Prostate gland (tissue), 2 donors: ENCODE results near the gene LUC7L3. TPM values are rescaled to one million over a fixed set of nuclear protein-coding genes. Genes with fewer than 3 reads are reported as not detected.

Experiments used
- DNase-seq: peaks from one replicate; pipeline ENCODE4 v3.0.0-alpha.2; 2019; ENCODE audit warnings: low spot score
- H3K27ac ChIP-seq, 2 donors: fragments of 200-600 bp; sonication (generic); 2 replicates each; pipeline ENCODE4 v1.5.1; 2017 to 2019
- H3K27me3 ChIP-seq: fragments of 200-600 bp; sonication (generic); replicated peaks from 2 replicates; pipeline ENCODE4 v1.5.1; 2019; ENCODE audit not compliant: insufficient read depth
- H3K36me3 ChIP-seq, 2 donors: fragments of 200-600 bp; sonication (generic); 1 replicate in 1 of 2; 2 replicates in 1 of 2; pipeline versions ENCODE4 v1.5.1 to v1.8.1; 2017 to 2019
- H3K4me1 ChIP-seq: fragments of 200-600 bp; sonication (generic); replicated peaks from 2 replicates; pipeline ENCODE4 v1.5.1; 2019
- H3K4me3 ChIP-seq, 2 donors: fragments of 200-600 bp; sonication (generic); 2 replicates each; pipeline ENCODE4 v1.5.1; 2017 to 2019
- H3K9me3 ChIP-seq: fragments of 200-600 bp; sonication (generic); 2 replicates; pipeline ENCODE4 v1.5.1; 2017
- POLR2A ChIP-seq: fragments of 450-650 bp; IDR thresholded peaks from one replicate; pipeline ENCODE4 v1.6.1; 2016; ENCODE audit warnings: antibody characterized with exemption, mild to moderate bottlenecking
- POLR2AphosphoS5 ChIP-seq: sonication (generic); formaldehyde crosslinking; IDR thresholded peaks from one replicate; pipeline ENCODE4 v1.6.1; 2017; ENCODE audit warnings: antibody characterized with exemption
- WGBS: methylation state at CpG from one replicate; pipeline ENCODE4 v1.1.5; 2018; 5-methylcytosine and 5-hydroxymethylcytosine counted together
- intact Hi-C: fragments of 100-400 bp; cut with DNase I; formaldehyde crosslinking; loops from one replicate; pipeline ENCODE4 v1.14.2; 2022
- total RNA-seq, 2 donors: library from RNA; depleted of rRNA; stranded (reverse); fragments of >200 nt; gene quantifications; one replicate each; pipeline ENCODE4 v1.1.0, GENCODE V29; 2016
- TF ChIP-seq, protein P1 (sequence below), 4 experiments: fragments of 200-600 bp in 2 of 4; fragments of 450-650 bp in 2 of 4; sonication (generic) in 2 of 4; IDR thresholded peaks; 1 replicate in 3 of 4; 2 replicates in 1 of 4; pipeline ENCODE4 v1.5.1; 2016 to 2019; ENCODE audit warnings: antibody characterized with exemption in 4 of 4, mild to moderate bottlenecking in 2 of 4, moderate library complexity in 2 of 4

The LUC7L3 gene
- total RNA-seq, 2 donors from 2014 or later: 45.4 to 234 TPM

DNA sequence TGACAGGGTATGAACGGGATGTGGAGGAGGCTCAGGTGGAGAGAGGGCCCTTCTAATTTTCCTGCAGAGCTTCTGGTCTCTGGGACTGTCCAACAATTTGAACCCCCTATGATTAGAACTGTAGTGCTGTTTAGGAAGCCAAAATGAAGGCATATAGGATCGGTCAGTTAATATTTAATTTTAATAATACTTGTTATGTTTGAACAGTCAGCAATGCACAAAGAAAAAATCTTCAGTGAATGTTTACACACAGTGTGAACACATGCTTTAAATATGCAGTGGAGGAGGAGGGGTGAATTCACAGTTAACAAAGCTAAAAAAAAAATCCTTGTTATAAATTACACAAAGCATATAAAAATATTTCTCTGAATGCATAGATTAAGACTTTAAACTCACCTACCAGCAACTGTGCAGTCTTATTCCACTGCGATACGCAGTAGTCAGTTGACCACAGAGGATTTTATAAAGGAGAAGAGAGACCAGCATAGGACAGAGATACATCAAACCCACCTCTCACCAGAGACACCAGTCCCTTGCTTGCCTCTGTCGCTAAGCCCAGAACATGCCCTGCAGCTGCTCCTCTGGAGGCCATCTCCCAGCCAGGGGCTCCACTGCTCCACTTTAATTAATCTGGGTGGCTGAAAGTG lies 26.2 kb upstream of the LUC7L3 start:
- H3K36me3 ChIP-seq: peaks cover 7 to 9% of the 10 kb centered on the region in 2 donors
- no peaks in the 10 kb centered on the region for H3K27me3 ChIP-seq
- H3K4me1 ChIP-seq: peaks cover 24% of the 10 kb centered on the region
- peak overlapping the region; percentile 65 to 73 for H3K27ac ChIP-seq
- peak; percentile 45 for TF ChIP-seq POLR2AphosphoS5
- TF ChIP-seq, protein P1, sequence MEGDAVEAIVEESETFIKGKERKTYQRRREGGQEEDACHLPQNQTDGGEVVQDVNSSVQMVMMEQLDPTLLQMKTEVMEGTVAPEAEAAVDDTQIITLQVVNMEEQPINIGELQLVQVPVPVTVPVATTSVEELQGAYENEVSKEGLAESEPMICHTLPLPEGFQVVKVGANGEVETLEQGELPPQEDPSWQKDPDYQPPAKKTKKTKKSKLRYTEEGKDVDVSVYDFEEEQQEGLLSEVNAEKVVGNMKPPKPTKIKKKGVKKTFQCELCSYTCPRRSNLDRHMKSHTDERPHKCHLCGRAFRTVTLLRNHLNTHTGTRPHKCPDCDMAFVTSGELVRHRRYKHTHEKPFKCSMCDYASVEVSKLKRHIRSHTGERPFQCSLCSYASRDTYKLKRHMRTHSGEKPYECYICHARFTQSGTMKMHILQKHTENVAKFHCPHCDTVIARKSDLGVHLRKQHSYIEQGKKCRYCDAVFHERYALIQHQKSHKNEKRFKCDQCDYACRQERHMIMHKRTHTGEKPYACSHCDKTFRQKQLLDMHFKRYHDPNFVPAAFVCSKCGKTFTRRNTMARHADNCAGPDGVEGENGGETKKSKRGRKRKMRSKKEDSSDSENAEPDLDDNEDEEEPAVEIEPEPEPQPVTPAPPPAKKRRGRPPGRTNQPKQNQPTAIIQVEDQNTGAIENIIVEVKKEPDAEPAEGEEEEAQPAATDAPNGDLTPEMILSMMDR (IDR thresholded peaks at IDR 0.05): no peak
- intact Hi-C loops: no loop called here
- H3K4me3 ChIP-seq: no peak overlapping the region
- H3K9me3 ChIP-seq: no peaks in the 10 kb centered on the region
- no peak for DNase-seq
- 42% methylated on average over 5 of the region's 5 CpGs for WGBS

DNA sequence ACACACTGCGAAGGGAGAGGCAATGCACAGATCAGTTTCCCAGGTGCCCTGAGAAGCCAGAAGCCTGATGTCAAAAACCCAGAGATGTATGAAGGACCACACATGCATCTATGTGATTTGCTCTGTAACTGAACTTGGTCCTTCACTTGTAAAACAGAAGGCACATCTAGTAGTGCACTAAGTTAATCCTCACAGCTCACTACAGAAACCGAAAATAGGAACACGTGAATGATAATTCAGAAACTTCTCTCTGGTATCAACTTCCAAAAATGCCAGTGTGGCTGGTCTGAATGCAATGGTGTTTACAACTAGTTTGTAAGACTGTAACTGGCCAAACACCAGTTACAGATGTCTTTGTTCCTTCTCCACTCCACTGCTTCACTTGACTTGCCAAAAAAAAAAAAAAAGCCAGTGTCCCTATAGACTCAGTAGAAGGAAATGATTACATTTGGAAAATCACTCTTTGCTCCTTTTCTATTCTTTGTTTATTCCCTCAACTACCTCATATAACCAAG lies 23.0 kb upstream of the LUC7L3 start:
- no peaks in the 10 kb centered on the region for H3K9me3 ChIP-seq
- DNase-seq: no peak
- intact Hi-C loops: loop anchor here (5.0 kb wide), 1 partner anchor 64 kb away; the partner anchor contains the start of gene ABCC3
- H3K4me3 ChIP-seq: no peak overlapping the region
- H3K4me1 ChIP-seq: peaks cover 22% of the 10 kb centered on the region
- H3K27me3 ChIP-seq: no peaks in the 10 kb centered on the region
- no peak for TF ChIP-seq POLR2A
- TF ChIP-seq, protein P1 (IDR thresholded peaks at IDR 0.05): no peak
- TF ChIP-seq POLR2AphosphoS5: no peak
- H3K27ac ChIP-seq: no peak overlapping the region
- 85% methylated on average over 3 of the region's 3 CpGs for WGBS
- peaks cover 9 to 13% of the 10 kb centered on the region in 2 donors for H3K36me3 ChIP-seq

DNA sequence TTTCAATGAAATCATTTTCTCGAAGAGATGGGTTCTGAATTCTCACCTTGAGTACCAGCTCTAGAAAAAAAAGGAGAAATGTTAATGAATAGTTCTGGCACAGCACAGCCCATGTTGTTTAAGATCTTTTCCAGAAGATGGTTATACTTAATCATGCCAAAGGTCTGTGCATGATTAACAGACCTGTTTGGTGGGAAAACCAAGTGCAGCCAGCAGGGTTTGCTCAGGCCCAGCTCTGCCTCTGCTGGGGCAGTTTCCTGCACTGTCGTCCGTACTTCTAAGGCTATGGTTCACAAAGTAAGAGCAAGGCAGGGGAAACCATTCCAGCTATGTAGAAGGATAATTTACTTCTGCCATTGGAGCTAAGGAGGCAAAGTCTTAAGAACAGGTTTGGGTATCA lies 22.3 kb upstream of the LUC7L3 start:
- H3K4me1 ChIP-seq: peaks cover 16% of the 10 kb centered on the region
- no peak overlapping the region for H3K4me3 ChIP-seq
- no peaks in the 10 kb centered on the region for H3K9me3 ChIP-seq
- intact Hi-C loops: loop anchor here (5.0 kb wide), 1 partner anchor 65 kb away; the partner anchor contains the start of gene ABCC3
- no peak for TF ChIP-seq POLR2A
- TF ChIP-seq, protein P1 (IDR thresholded peaks at IDR 0.05): no peak
- no peak for TF ChIP-seq POLR2AphosphoS5
- H3K36me3 ChIP-seq: peaks cover 9 to 13% of the 10 kb centered on the region in 2 donors
- H3K27ac ChIP-seq: no peak overlapping the region
- no peak for DNase-seq
- no peaks in the 10 kb centered on the region for H3K27me3 ChIP-seq
- 67% methylated on average over 3 of the region's 3 CpGs for WGBS

DNA sequence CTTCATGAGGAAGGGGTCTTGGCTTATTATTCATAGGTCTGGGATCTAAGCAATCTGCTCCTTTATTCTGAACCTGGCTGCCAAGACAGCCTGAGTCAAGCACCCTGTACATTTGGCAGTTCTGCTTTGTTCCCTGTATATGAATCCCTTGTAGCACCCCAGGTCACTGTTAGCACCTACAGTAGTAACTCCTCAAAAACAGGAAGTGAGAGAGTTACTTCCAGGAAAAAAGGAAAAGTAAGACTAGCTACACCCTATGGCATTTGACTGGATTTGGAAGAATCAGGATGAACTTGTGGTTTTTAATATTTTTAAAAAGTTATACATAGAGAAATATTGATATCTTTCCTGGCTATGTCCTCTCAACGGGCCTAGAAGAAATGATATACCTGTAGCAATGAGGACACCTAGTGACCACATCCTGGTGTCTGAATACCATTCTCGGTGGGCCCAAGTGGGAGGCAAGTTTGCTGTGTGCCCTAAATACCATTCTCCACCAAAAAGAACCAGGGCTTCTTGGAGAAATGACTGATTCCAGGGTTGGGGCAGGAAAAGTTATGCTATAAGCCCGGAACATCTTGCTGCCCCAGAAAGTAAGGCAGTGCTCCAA lies 21.6 kb upstream of the LUC7L3 start:
- no peaks in the 10 kb centered on the region for H3K27me3 ChIP-seq
- peaks cover 9 to 13% of the 10 kb centered on the region in 2 donors for H3K36me3 ChIP-seq
- no peak overlapping the region for H3K27ac ChIP-seq
- H3K4me3 ChIP-seq: no peak overlapping the region
- peaks cover 9% of the 10 kb centered on the region for H3K4me1 ChIP-seq
- TF ChIP-seq, protein P1 (IDR thresholded peaks at IDR 0.05): peak in 1 of 4 experiments; percentile 20
- no peak for TF ChIP-seq POLR2AphosphoS5
- WGBS: 28% methylated on average over 3 of the region's 3 CpGs
- no peaks in the 10 kb centered on the region for H3K9me3 ChIP-seq
- intact Hi-C loops: loop anchor here (5.0 kb wide), 1 partner anchor 65 kb away; the partner anchor contains the start of gene ABCC3
- no peak for DNase-seq
